LNCaP clone FGC (cell line): ENCODE results near the gene SHISA7.

ENCODE experiments used
- DNase-seq: peaks from one replicate; pipeline ENCODE4 v3.0.0-alpha.2; 2011; ENCODE audit warnings: low read depth
- H3K4me3 ChIP-seq: 2 replicates; pipeline ENCODE4 v1.5.1; 2011; ENCODE audit warnings: mild to moderate bottlenecking, low read depth, low read length, control low read depth
- TF ChIP-seq, protein P1 (sequence below): IDR thresholded peaks from 2 replicates; pipeline ENCODE4 v1.5.1; 2012; ENCODE audit warnings: mild to moderate bottlenecking; ENCODE audit not compliant: control insufficient read depth, insufficient read depth; ENCODE audit errors: extremely low read depth

The SHISA7 gene

GRCh38 chr19:55456347-55456746 is 13.2 kb upstream of the SHISA7 start:
- DNase-seq: no peak
- no peak overlapping the region for H3K4me3 ChIP-seq
- TF ChIP-seq, protein P1, sequence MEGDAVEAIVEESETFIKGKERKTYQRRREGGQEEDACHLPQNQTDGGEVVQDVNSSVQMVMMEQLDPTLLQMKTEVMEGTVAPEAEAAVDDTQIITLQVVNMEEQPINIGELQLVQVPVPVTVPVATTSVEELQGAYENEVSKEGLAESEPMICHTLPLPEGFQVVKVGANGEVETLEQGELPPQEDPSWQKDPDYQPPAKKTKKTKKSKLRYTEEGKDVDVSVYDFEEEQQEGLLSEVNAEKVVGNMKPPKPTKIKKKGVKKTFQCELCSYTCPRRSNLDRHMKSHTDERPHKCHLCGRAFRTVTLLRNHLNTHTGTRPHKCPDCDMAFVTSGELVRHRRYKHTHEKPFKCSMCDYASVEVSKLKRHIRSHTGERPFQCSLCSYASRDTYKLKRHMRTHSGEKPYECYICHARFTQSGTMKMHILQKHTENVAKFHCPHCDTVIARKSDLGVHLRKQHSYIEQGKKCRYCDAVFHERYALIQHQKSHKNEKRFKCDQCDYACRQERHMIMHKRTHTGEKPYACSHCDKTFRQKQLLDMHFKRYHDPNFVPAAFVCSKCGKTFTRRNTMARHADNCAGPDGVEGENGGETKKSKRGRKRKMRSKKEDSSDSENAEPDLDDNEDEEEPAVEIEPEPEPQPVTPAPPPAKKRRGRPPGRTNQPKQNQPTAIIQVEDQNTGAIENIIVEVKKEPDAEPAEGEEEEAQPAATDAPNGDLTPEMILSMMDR: no peak

DNA sequence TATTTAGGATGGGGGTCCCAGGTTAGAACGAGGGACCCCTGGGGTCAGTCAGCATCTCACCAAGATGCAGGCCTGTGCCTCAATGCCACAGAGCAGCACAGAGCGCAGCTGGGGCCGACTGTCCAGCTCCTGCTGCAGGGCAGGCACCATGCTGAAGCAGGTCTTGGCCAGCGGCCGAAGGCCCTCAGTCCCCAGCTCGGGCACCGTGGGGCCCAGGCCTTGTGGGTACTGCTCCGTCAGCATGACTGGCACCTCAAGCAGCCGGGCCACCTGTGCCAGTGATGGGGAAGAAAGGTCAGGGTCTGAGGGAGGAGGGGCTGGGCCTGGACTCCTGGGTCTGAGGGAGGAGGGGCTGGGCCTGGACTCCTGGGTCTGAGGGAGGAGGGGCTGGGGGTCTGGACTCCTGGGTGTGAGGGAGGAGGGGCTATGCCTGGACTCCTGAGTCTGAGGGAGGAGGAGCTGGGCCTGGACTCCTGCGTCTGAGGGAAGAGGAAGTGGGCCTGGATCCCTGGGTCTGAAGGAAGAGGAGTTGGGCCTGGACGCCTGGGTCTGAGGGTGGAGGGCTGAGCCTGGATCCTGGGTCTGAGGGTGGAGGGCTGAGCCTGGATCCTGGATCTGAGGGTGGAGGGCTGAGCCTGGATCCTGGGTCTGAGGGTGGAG is 12.6 kb upstream of the SHISA7 start:
- no peak overlapping the region for H3K4me3 ChIP-seq
- no peak for DNase-seq
- TF ChIP-seq, protein P1: no peak

GRCh38 chr19:55454787-55455243 is 11.7 kb upstream of the SHISA7 start:
- DNase-seq: no peak
- TF ChIP-seq, protein P1: peak; percentile 54
- no peak overlapping the region for H3K4me3 ChIP-seq

DNA sequence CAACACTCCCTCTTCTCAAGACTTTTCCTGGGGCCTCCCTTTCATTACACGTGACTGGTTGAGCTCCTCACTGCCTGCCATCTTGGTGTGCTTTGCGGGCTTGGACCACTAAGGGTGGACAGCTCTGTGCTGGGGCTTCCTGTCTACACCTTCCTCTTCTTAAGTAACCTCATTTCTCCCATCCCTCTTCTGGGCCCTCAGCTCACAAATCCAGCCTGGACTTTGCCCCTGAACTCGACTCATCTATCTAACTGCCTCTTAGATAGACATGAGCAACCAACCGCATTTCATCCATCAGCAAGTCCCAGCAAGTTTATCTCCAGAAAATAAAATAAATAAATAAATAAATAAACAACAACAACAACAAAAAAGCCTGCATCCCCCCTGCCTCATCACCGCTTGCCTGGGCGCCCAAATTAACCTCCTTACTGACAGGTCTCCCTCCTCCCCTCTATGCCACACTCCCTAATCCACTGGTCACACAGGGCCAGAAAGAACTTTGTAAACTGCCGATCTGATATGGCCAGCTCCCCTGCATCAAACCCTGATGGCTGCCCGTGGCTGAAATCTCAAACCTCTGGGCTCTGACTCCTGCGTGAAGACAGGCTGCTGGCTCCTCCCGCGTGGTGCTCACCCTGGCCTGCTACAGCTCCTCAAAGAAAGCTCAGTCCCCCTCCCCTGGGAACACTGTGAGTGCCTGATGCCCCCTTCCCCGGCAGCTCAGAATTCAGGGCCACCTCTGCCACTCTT is 10.6 kb upstream of the SHISA7 start:
- TF ChIP-seq, protein P1: no peak
- H3K4me3 ChIP-seq: no peak overlapping the region
- no peak for DNase-seq

GRCh38 chr19:55452749-55453346 is 9.7 kb upstream of the SHISA7 start:
- TF ChIP-seq, protein P1: no peak
- no peak overlapping the region for H3K4me3 ChIP-seq
- DNase-seq: no peak

DNA sequence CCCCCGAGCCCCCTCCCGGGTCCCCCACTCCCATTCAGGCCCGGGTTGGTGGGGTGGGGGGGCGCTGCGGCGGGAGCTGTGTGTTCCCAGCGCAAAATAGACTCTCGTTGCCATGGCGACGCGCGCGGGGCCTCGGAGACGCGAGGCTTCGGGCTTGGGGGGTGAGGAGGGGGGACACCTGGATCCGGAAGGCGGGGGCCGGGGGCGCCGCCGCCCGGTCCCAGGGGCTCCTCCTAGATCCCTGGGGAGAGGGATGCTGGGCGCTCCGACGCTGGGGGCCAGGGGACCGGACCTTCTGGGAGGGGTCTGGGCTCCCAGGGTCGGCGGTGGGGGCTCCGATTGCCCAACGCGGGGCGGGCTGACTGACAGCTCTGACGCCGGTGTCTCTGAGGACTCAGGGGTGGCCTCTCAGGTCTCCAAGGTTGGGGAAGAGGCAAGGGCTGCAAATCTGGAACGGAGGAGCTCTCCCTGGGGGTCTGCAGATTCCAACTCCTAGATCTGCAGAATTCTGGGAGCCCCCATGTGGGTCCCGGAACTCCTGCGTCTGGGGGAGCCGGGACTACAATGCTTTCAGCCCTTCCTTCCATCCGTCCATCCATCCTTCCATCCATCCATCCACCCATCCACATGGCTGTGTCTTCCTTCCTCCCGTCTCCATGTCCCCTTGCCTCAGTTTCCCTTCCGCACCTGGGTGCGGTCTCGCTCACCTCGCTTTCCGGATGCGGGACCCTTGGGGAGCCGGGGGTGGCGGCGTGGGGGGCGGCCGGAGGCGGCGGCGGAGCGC is 9.1 kb upstream of the SHISA7 start:
- no peak for DNase-seq
- H3K4me3 ChIP-seq: no peak overlapping the region

More for the DNA sequence above, 9.1 kb upstream of the SHISA7 start:
- TF ChIP-seq, protein P1: no peak
